C4-2B (cell line): ENCODE measurements around the gene CLSTN2.
A peak's percentile ranks its signal among the peaks of the same experiment; 100 is the strongest.

Experiments used
- H3K27ac ChIP-seq: fragments of 450-650 bp; 2 replicates; pipeline ENCODE4 v1.5.1; 2017
- CTCF ChIP-seq: fragments of 450-650 bp; conservative IDR thresholded peaks from 2 replicates; pipeline ENCODE4 v1.5.1; 2017; ENCODE audit warnings: mild to moderate bottlenecking
- ZFX ChIP-seq: fragments of 450-650 bp; IDR thresholded peaks from 2 replicates; pipeline ENCODE4 v1.6.1; 2017

Gene CLSTN2

GRCh38 chr3:139969386-139969785 lies 34.4 kb downstream of the CLSTN2 start:
- TF ChIP-seq ZFX = no peak
- no peak for TF ChIP-seq CTCF
- H3K27ac ChIP-seq = no peak overlapping the region

- TF ChIP-seq CTCF (no peak), ZFX (no peak)
- no peak overlapping the region for H3K27ac ChIP-seq
These were observed 35.5 kb downstream of the CLSTN2 start for GRCh38 chr3:139970526-139970925.

- no peak overlapping the region for H3K27ac ChIP-seq
- TF ChIP-seq CTCF (no peak), ZFX (no peak)
These were observed 39.9 kb downstream of the CLSTN2 start for GRCh38 chr3:139974809-139975425.

- no peak overlapping the region for H3K27ac ChIP-seq
- no peak for TF ChIP-seq ZFX
- no peak for TF ChIP-seq CTCF
These were observed 40.8 kb downstream of the CLSTN2 start for GRCh38 chr3:139975594-139976365.

- no peak overlapping the region for H3K27ac ChIP-seq
- TF ChIP-seq ZFX (no peak), CTCF (no peak)
These were observed 44.0 kb downstream of the CLSTN2 start for GRCh38 chr3:139978966-139979365.

GRCh38 chr3:139979991-139980390 lies 45.0 kb downstream of the CLSTN2 start:
- TF ChIP-seq CTCF = no peak
- TF ChIP-seq ZFX = no peak
- no peak overlapping the region for H3K27ac ChIP-seq

GRCh38 chr3:139982404-139982803 lies 47.4 kb downstream of the CLSTN2 start:
- TF ChIP-seq ZFX (no peak), CTCF (peak; percentile 46)
- no peak overlapping the region for H3K27ac ChIP-seq
